Activated T-helper 9 cell treated with anti-CD3 and anti-CD28 coated beads, Interleukin-2, amount 50 U/mL, for 16 hours (primary cell): ENCODE results near the gene OSBPL3.

Experiments
- DNase-seq: peaks from one replicate; pipeline ENCODE4 v3.0.0-alpha.2; 2020; ENCODE audit warnings: low read depth

OSBPL3 gene

DNA sequence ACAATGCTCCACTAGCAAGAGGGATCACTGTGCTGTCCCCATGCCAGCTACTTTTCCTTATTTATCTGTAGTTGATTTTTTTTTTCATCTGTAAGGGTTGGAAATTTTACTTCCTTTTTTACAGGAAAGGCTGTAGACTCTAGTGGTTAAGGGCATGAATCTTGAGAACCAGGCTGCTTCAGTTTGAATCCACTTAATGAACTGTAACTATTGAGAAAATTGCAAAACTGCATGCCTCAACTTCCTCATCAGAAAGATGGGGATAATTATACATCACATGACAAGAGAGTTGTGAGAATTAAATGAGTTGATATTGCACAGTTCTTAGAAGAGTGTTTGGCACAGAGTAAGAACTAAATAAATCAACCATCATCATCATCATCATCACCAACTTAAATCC lies 116.4 kb downstream of the OSBPL3 start:
- no peak for DNase-seq

GRCh38 chr7:24862461-24862860 lies 117.5 kb downstream of the OSBPL3 start:
- DNase-seq = no peak

DNA sequence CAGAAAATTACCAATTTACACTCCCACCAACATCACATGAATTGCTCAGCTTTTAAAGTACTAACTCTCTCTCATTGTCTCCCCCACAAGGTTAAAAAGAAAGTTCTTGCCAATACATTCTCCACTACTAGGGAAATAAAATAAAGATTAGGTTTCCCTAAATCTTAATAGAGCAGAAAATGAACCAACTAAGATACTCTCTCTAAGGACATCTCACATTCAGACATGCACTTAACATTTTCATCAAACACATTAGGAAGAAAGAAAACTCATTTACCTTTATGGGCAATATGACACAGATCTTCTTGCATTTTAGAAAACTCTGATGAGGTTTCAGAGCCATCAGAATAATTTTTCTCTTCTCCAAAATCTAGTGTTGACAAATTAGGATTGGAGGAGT lies 118.6 kb downstream of the OSBPL3 start:
- DNase-seq = no peak

- no peak for DNase-seq
Measured at GRCh38 chr7:24860611-24861010, 119.4 kb downstream of the OSBPL3 start.

DNA sequence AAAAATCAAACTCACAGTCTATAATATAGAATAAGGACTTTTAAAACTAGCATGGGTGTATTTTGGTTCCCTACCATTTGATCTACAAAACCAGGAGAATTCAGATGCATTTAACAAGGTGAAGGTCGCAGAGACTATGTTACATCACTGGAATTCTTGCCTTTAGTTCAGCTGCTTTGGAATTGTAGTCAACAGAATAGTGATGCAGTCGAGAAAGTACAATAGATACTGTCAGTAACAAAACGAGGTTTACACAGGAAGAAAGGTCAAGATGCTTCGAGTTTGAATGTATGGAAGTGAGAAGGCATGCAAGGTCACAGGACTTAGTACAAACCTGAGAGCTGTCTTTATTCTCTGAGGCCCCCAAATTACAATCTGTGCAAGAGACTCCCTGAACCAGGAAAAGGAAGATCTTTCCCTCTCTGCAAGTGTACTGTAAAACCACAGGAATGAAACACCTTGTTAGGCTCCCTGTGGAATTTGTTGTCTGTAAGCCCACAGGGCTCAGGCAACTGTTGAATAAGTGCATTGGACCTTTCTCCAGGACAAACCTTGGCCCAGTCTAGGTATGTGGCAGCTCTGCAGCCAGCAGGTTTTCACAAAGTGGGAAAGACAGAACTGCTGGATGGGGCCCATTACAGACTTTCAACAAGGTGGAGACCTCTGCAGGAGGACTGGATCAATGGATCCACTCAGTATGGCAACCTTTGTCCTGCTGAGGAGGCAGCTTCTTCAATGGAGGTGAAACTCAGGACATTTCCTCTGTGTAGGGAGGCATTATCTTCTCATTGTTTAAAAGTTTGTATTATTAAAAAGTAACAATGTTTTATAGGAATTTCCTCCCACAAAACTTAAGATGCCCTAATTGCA lies 121.6 kb downstream of the OSBPL3 start:
- DNase-seq = no peak

- DNase-seq = no peak
Measured at GRCh38 chr7:24857623-24858022, 122.4 kb downstream of the OSBPL3 start.

DNA sequence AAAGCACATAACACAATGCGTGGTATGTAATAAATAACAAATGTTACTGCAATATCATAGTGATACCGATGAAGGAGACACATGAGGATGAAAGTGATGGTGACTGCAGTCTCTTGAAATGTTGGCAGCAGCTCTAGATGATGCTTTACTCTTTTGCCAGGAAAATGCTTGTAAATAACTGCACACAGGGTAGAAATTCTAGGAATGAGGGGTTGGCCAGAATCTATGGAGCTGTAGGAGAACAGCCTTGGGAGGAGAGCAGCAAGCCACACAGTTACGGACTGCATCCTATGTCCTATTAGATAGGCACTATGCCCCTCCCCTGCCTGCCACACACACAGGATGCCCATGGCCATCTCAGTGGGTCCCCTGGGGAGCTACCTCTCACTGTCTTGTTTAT lies 125.1 kb downstream of the OSBPL3 start:
- no peak for DNase-seq

- DNase-seq = no peak
Measured at GRCh38 chr7:24851786-24852185, 128.2 kb downstream of the OSBPL3 start.

DNA sequence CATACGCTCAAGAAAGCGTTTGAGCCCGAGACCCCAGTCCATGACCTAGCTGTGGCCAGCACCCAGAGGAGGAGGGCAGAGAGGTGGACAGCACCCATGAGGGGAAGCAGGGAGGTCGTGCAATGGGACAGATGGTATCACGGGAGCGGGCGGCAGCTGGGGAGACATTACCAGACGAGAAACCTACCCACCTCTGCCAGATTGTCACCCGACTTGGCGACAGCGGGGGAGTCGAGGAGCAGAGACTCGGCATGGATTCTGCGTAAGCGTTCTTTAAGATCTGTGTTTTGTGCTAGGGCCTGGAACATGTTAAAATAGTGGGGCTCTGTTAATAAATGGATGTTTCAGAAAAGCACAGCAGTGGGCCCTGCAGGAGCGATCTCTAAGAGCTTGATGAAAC lies 131.1 kb downstream of the OSBPL3 start:
- DNase-seq = no peak

DNA sequence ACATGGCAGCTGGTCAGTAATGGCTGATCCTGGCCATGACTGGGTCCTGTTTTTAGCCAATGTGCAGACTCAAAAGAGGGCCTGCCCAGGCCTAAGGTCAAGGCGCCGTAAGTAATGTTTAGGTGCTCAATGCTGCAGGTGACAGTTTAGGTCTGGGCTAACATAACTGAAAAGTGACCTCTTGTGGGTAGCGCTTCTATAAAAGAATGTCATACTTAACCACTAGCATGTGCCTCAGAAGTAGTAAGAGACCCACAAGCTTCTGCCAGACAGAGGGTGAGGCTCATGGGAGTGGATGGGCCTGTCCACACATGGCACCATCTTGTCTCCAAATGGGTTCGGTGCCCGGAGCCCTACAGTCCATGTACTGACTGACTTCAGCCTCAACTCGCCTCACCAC lies 132.2 kb downstream of the OSBPL3 start:
- no peak for DNase-seq

GRCh38 chr7:24843821-24844434 lies 136.1 kb downstream of the OSBPL3 start:
- DNase-seq = no peak

DNA sequence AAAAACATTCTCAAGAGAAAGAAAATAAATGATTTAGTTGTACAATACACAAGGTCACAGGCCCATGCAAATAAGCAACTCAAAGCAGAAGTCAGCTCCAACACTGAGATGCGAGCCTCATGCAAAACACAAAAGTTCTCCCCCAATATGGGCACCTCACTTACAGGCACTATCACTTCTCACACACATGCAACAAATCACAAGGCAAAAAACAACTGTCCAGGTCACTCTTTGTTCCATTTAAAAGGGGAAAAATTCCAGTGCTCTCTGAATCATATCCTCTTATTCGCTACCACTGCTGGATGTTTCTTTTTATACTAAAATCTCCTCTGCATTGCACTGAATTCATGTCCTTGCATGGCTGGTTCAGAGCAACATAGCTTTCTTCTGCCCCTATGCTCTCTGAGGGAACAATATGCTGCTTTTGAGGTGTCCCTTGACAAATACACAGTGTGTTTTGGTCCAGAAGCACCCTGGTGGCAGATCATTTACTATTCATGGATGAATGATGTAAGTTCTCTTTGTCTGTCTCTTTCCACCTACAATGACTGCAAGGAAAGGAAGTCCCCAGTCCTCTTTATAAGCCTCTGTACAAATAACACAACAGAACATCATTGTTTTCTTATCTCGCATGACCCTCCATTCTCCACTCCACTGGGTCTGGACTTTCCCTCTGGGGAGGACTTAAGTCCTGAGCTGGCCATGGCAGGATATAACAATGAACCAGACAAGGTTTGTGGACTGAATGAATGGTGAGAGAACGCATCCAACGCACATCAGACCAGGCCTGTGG lies 137.3 kb downstream of the OSBPL3 start:
- no peak for DNase-seq

DNA sequence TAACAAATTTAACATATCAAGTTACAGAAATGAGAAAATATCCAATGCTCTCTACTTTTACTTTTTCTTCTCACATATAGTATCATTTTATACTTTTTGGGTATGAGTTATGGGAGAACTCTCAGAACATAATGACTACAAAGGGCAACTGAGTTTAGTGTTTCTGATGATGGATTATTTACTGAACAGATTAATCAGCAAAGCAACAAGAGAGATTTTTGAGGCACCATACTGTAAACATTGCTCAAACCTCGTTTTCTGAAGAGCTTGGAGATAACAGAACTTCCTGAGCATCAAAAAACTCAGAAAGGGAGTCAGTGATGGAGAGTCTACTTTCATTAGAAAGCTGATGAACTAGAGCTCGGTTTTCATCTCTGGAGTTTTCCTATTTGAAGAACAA lies 137.9 kb downstream of the OSBPL3 start:
- no peak for DNase-seq

GRCh38 chr7:24840563-24840962 lies 139.4 kb downstream of the OSBPL3 start:
- DNase-seq = no peak

- DNase-seq = no peak
Measured at GRCh38 chr7:24836084-24836483, 143.9 kb downstream of the OSBPL3 start.

DNA sequence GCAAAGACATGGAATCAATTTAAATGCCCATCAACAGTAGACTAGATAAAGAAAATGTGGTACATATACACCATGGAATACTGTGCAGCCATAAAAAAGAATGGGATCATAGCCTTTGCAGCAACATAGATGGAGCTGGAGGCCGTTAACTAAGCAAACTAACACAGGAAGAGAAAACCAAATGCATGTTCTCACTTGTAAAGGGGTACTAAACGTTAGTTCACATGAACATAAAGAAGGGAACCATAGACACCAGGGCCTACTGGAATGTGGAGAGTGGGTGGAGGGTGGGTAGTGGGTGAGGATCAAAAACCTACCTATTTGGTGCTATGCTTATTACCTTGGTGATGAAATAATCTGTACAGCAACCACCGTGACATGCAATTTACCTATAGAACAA lies 144.3 kb downstream of the OSBPL3 start:
- DNase-seq = no peak

DNA sequence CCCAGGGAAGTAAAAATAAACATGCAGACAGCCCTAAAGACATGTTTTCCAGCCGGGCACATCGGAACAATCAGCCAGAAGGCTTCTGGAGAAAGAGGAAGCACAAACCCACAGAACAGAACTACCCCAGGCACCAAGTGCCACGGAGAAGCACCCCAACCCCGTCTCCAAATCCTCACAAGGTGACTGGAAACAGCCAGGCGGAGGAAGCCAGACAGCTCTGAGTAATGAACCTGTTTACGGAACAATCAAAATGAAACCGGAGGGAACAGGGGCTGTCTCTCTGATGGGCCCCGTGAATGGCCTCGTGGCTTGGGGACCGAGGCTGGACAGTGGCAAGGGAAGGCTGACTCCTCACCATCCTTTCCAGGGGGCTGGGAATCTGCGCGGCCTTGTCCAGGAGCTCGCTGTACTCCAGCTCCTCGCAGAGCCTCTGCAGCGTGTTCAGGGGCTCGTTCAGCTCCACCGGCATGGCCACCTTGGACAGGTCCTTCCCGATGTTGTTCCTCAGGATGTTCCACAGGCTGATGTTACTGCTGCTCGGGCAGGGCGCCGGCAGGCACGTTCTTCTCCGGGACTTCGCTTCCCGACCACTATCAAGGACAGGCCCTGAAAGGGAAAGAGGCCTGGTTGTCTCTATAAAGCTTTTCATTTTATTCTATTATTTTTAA lies 145.7 kb downstream of the OSBPL3 start:
- no peak for DNase-seq

GRCh38 chr7:24833549-24833948 lies 146.4 kb downstream of the OSBPL3 start:
- no peak for DNase-seq

DNA sequence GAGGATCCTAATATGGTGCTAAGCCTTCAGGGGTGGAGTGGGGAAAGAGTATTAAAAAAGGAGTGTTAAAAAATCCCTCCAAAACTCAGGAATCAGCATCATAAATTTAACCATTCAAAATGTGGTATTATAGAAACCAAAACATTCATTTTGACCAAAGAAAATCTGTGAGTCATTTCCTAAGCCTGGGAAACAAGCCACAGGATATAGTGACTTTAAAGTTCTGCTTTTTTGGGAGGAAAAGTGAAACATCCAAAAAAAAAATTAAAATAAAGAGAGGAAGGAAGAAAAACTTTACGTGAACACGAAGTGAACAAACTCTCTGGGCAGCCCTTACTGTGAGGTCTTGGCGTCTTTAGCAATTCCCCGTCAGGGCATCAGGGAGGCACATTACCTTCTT lies 148.7 kb downstream of the OSBPL3 start:
- DNase-seq = no peak

- no peak for DNase-seq
Measured at GRCh38 chr7:24830440-24831050, 149.4 kb downstream of the OSBPL3 start.

GRCh38 chr7:24829787-24830186 lies 150.2 kb downstream of the OSBPL3 start:
- DNase-seq = no peak
